ENCODE results near the gene TGFBR2. TPM values are rescaled to one million over a fixed set of nuclear protein-coding genes. Genes with fewer than 3 reads are reported as not detected.

TGFBR2 gene
- total RNA-seq (2013; cell fraction: nucleolus; rRNA removed) = 0.27 and 0.47 TPM in 2 replicates
- total RNA-seq (2014; rRNA removed) (0.16 and 0.17 TPM in 2 replicates), total RNA-seq (2014; rRNA removed; fragmentation: Illumina TruSeq; extraction: Trizol) (0.18 TPM in 2 replicates), total RNA-seq (2021) (0.48 and 0.62 TPM in 2 replicates), polyA plus RNA-seq (2011; rRNA removed) (0.98 and 1.2 TPM in 2 replicates), polyA plus RNA-seq (2014; fragmentation: Illumina TruSeq; extraction: Trizol) (0.13 and 0.19 TPM in 2 replicates), polyA plus RNA-seq (2014; fragmentation: Nextera tagmentation; extraction: Ambion mirVana) (under 1 TPM; 0.02 to 0.03 TPM), polyA plus RNA-seq (2014; rRNA removed) (0.08 and 0.26 TPM in 2 replicates), polyA plus RNA-seq (2016; fragmentation: Nextera tagmentation; extraction: Ambion mirVana) (under 1 TPM in 1 of 2 experiments, not detected in 1; 0.03 TPM), polyA minus RNA-seq (2011; rRNA and poly(A)+ RNA removed) (1.4 and 2.2 TPM in 2 replicates), Bru-seq, nascent RNA (percentile 38 among the genes with signal in this experiment), BruChase-seq, experiment 1, labeled RNA remaining after a 6-hour chase (percentile 32 among the genes with signal in this experiment), BruChase-seq, experiment 2, labeled RNA remaining after a 2-hour chase (percentile 28 among the genes with signal in this experiment)
- polyA plus RNA-seq (2011; ENCODE audit: low read depth) = 0.14 TPM
- 0.73 and 0.74 TPM in 2 replicates for polyA plus RNA-seq (2011; cell fraction: cytosol; rRNA removed)
- 0.78 and 0.79 TPM in 2 replicates for polyA plus RNA-seq (2011; cell fraction: nucleus; rRNA removed)
- 0.20 TPM in 2 replicates for polyA plus RNA-seq (2012)
- 0.73 and 0.80 TPM in 2 replicates for polyA minus RNA-seq (2011; cell fraction: cytosol; rRNA and poly(A)+ RNA removed)
- 0.97 and 1.4 TPM in 2 replicates for polyA minus RNA-seq (2011; cell fraction: nucleus; rRNA and poly(A)+ RNA removed)
- long read RNA-seq, experiment 1 = 0 reads
- long read RNA-seq, experiment 2, partial matches to known transcripts = 0 of 7 reads
- long read RNA-seq, experiment 2, other reads (novel, unspliced or antisense) = 7 of 7 reads

GRCh38 chr3:30606301-30607031 is at the start of gene TGFBR2:
Gene TGFBR2 (plus strand): TSS chr3:30606601. CDS start chr3:30606884, 283 bp downstream.
- H3K4me2 ChIP-seq (ENCODE audit: control insufficient read depth, insufficient read depth) = peak within 1 kb of the TSS; percentile 89
- WGBS (ENCODE audit: insufficient coverage, insufficient replicate concordance, low lambda C conversion rate, missing lambda C conversion rate) = under 1% methylated on average over 57 of the region's 71 CpGs
- H4K20me1 ChIP-seq (ENCODE audit: control insufficient read depth, insufficient read depth) = no peaks in the 10 kb centered on the region
- no peak within 1 kb of the TSS for H3K9ac ChIP-seq (ENCODE audit: control insufficient read depth, insufficient read depth, low read length)
- peaks cover 0 to 26% of the 10 kb centered on the region in 2 experiments; a peak in 3 of 4 replicates for H3K27me3 ChIP-seq (replicated peaks in 1 of 2; ENCODE audit: control insufficient read depth in 2 of 2, insufficient read depth in 2 of 2, low read length in 1 of 2)
- peak within 1 kb of the TSS; percentile 66 for H3K4me3 ChIP-seq
- no peaks in the 10 kb centered on the region for H3K4me1 ChIP-seq (ENCODE audit: control insufficient read depth, insufficient read depth, low read length)
- intact Hi-C loops (cut with micrococcal nuclease; ENCODE audit: unreplicated experiment) (no loop called here), in situ Hi-C loops (cut with MboI) (no loop called here)
- SMC1A ChIA-PET (ENCODE audit: uncharacterized antibody, unreplicated experiment) = interaction anchor here (1.1 to 1.6 kb wide), 2 partner anchors 52 to 87 kb away, joined by 3 to 5 read pairs; no protein-coding TSS in a partner anchor
- BruUV-seq (replicated peaks) = no TSS peak
- H3K9me3 ChIP-seq (replicated peaks; ENCODE audit: control insufficient read depth, insufficient read depth, low read length) = no peaks in the 10 kb centered on the region; the same call in 2 of the 3 replicates
- H3K36me3 ChIP-seq (ENCODE audit: control insufficient read depth in 2 of 2, insufficient read depth in 2 of 2, low read length in 1 of 2) = no peaks in the 10 kb centered on the region
- no peak within 1 kb of the TSS for H3K27ac ChIP-seq (ENCODE audit: control insufficient read depth, insufficient read depth)
- CTCF ChIA-PET = no interaction called here
- H2AFZ ChIP-seq (ENCODE audit: control insufficient read depth, low read depth, low read length) = peak within 1 kb of the TSS; percentile 52
- no peaks in the 10 kb centered on the region for H3K79me2 ChIP-seq (ENCODE audit: control insufficient read depth, insufficient read depth, low read length)
- RAD21 ChIA-PET (ENCODE audit: unreplicated experiment) = interaction anchor here (1.1 to 1.9 kb wide), 3 partner anchors 33 to 132 kb away, joined by 3 to 8 read pairs (median 4); no protein-coding TSS in a partner anchor
- ATAC-seq (peak; percentile 78), FAIRE-seq (no peak), DNase-seq (ENCODE audit: low read depth, low spot score) (peak; percentile 5)
- POLR2A ChIA-PET = no interaction called here
- TF ChIP-seq ZZZ3 (IDR thresholded peaks at IDR 0.05; ENCODE audit: control insufficient read depth, insufficient read length, low read depth) (no peak), YBX1 (IDR thresholded peaks at IDR 0.05) (no peak), CBFB (IDR thresholded peaks at IDR 0.05; ENCODE audit: low read depth) (no peak), CUX1 (IDR thresholded peaks at IDR 0.05; ENCODE audit: insufficient replicate concordance, low read depth, low read length) (no peak), STAT1 (conservative IDR thresholded peaks at IDR 0.05) (no peak), ZNF24 (IDR thresholded peaks at IDR 0.05) (0 out of 2 replicates have a peak, but pooled peaks have one; percentile 7), MEF2B (IDR thresholded peaks at IDR 0.05; ENCODE audit: partially characterized antibody, poor library complexity, severe bottlenecking) (no peak), RELA (IDR thresholded peaks at IDR 0.05; ENCODE audit: borderline replicate concordance, partially characterized antibody) (no peak), ZBTB40 (IDR thresholded peaks at IDR 0.05; ENCODE audit: borderline replicate concordance) (no peak), SMAD5 (IDR thresholded peaks at IDR 0.05; ENCODE audit: low read depth) (no peak)
